Stimulated activated CD4-positive, alpha-beta T cell treated with anti-CD3 and anti-CD28 coated beads, Interleukin-15, amount 100 ng/mL, for 48 hours (primary cell): Measurements from ENCODE around the gene GAR1.
"Not testable (repeated sequence)": the region's sequence is repeated elsewhere in the genome, so short reads cannot be mapped to it uniquely, and the experiment has no call there.

Experiments used
- DNase-seq, 2 donors: peaks; one replicate each; pipeline ENCODE4 v3.0.0-alpha.2; 2020; ENCODE audit warnings: low read depth in 2 of 2

GAR1 gene

DNA sequence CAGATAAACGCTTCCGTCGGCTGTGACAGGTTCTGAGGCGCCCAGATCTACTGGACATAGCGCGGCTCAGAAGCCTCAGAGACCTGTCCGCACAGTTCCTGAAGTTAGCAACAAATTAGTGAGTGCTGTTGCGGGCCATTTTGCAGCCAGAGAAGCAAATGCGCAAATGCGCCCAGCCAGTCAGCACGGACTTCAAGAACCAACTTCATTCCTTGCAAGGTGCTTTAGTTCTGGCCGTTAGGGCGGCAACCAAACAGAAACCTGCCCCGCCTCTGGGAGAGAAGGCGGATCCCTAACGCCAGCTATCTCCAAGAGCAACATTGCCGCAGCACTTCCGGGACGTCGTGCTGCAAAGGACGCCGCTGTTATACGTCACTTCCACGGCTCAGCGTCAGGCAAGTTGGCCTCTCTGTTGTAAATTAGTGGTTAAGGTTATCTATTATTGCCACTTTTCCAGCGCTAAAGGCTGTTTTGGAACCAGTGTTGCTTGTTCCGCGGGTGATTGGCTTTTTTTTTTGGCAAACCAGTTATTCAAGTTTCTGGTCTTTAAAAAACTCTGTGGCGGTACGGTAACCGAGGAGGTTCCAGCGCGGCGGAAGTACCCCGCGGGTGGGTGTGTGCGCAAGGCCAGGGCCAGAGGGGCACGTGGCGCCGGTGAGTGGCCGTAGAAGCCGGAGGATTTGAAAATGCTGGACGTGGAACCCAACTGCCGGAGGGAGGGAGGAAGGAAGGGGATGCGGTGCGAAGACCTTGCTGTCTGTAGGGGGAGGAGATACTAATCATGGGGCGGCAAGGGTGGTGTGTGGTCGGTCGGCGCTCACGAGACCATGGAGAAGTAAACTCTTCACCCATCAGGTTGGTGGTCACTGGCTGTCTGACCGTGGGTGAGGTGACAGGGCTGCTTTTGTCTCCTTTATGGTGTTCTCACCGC lies at the start of gene GAR1:
GAR1 (plus strand) TSS at position 612 of the 931 bp plus-strand sequence. CDS start 403 bp downstream, outside the sequence.
- peak; percentile 80 to 86 for DNase-seq

DNA sequence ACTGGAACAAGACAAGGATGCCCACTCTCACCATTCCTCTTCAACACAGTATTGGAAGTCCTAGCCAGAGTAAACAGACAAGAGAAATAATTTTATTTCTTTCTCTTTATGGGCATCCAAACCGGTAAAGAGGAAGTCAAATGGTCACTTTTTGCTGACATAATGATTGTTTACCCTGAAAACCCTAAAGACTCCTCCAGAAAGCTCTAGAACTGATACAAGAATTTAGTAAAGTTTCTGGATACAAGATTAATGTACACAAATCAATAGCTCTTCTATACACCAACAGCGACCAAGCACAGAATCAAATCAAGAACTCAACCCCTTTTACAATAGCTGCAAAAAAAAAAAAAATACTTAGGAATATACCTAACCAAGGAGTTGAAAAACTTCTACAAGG lies 33.5 kb upstream of the GAR1 start:
- not testable (repeated sequence) for DNase-seq

DNA sequence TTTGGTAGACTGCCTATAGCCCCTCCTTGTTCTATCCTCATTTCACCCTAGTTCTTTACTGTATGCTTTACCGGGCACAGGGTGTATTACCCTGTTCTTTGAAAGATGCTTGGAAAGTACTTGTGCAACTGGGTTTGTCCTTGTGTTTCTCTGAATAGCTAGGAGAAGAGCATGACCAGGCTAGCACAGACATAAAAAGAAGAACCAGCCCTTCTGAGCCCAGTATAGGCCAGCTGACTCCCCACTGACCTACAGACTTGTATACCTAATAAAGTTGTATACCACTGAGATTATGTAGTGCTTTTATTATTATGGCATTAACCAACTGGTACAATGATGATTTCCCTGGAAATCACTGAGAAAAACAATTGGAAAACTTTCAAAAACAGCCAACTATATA lies 28.7 kb upstream of the GAR1 start:
- no peak for DNase-seq

DNA sequence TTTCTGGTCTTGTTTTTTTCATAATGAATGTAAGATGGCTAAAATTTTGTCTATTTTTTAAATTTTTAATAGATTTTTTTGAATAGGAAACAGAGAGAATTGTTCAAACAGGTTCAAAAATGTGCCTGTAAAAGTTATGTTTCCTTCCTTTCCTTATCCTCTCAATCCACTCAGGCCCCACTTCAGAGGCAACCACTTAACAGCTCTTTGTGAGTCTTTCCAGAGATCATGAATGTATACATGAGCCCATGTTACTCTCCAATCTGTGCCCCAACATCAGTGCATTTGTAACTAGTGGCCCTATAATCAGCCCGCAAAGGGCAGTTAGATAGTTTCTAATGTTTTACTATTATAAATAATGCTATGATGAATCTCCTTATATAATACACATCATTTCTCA lies 27.8 kb upstream of the GAR1 start:
- DNase-seq = no peak

DNA sequence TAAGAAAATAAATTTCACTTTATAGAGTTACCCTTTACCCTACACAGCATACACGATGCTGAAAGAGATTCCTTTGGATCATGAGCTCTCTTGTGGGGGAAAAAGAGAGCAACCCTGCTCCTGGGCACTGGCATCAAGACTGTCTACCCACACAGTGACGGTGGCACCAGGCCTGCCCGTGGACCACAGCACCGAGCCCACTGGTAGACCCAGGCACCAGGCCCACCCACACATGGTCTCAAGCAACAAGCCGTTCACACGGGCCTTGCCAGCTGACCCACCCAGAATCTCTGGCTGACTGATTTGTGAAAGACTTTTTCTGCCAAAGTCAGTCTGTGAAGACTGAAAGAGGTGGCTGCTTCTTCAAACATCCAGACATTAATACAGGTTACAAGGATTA lies 20.5 kb upstream of the GAR1 start:
- no peak for DNase-seq

DNA sequence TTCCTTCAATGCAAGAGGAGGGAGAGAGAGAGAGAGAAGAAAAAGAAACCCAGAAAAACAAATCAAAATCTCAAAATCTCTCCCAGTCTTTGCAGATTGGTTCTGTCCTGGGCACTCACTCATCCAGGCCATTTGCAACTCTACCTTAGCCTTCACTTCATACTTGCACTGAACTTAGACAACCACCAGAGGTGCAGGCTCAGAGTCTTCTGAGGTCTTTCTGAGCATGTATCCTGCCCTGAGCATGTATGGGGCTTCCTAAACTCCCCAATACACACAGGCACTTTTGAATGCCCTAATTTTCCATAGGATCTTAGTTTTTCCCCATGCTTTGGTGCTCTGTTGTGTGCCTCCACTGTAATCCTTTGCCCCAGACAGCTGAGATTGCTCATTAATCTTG lies 16.7 kb upstream of the GAR1 start:
- no peak for DNase-seq

DNA sequence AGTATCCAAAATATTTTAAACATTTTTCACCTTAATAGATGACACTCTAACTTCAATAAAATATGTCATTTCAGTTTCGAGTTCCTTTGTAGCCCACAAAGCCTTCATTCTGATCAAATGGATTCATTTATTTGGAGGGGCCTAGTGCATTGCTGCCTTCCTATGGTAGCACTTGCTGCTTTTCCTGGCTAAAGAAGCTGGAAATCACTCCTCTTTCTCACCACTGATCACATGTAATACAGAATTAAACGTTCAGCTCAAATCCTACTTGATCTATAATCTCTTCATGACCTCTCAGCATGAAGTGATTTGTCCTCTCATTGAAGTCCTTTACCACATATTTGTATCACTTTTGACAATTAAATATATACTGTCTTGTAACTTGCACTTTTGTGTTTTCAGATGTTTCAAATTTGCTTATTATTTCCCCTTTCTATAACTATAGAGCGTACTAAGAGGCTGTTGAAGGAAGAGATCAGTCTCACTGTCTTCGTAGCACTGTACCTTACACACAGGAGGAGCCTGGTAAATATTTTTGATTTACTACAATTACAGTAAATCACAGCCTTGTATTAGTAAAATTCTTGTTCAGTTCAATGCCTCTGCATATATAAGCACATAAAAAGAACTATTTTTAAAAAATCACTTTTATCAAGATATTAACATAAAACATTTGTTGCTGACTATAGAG lies 14.3 kb upstream of the GAR1 start:
- no peak for DNase-seq

DNA sequence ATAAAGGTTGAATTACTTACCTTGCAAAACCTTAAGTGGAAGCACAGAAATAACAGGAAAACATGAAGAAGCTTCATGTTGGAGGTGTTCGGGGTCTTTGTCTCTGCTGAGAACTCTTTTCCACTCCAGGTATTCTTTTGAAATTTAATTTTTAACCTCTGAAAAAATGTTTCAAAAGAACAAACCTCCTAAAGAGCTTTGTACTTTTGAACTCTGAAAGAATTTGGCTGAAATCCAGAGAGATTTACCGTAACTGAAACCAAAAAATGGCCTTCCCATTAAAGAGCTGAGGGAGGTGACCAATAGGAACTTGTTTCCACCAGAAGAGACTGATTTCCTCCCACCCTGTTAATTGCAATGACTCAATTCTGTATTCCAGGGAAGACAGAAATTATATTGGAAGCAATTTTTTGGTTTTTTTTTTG lies 13.7 kb upstream of the GAR1 start, which contains the start of gene CFI:
CFI (minus strand) TSS at position 105 of the 425 bp plus-strand sequence; CDS start at position 77, 28 bp downstream.
- DNase-seq = no peak

DNA sequence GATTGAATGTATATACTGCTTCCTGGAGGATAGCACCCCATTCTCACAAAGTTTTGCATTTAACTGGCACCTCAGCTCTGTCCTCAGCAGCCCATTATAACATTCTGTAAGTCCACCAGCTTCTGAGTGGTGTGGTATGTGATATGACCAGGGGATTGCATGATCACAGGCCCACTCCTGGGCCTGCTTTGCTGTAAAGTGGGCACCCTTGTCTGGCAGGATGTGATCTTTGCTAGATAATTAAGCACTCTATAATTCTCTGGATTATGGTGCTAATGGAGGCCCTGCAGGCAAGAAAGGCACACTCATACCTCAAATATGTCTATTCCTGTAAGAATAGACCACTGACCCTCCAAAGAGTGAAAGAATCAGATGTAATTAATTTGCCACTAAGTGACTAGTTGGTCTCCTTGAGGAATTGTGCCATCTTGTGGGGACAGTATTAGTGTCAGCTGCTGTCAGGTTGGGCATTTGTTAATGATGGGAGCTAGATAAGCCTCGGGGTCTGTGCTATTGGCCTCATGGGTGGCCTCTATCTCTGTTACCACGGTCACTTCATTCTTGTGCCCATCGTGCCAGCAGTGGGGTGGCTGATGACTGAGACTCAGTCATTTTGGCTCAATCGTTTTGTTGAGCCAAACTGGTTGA lies 11.5 kb upstream of the GAR1 start:
- DNase-seq = no peak

DNA sequence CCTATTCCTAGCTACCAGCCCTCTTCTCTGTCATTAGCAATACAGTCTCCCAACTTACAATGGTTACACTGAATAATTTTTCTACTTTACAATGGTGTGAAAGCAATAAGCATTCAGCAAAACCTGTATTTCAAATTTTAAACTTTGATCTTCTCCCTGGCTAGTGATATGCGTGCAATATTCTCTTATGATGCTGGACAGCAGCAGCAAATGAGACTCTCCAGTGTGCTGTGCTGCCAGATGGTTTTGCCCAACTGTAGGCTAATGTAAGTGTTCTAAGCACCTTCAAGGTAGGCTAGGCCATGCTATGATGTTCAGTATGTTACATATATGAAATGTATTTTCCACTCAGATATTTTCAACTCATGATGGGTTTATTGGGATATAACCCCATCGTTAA lies 5.9 kb upstream of the GAR1 start:
- no peak for DNase-seq

DNA sequence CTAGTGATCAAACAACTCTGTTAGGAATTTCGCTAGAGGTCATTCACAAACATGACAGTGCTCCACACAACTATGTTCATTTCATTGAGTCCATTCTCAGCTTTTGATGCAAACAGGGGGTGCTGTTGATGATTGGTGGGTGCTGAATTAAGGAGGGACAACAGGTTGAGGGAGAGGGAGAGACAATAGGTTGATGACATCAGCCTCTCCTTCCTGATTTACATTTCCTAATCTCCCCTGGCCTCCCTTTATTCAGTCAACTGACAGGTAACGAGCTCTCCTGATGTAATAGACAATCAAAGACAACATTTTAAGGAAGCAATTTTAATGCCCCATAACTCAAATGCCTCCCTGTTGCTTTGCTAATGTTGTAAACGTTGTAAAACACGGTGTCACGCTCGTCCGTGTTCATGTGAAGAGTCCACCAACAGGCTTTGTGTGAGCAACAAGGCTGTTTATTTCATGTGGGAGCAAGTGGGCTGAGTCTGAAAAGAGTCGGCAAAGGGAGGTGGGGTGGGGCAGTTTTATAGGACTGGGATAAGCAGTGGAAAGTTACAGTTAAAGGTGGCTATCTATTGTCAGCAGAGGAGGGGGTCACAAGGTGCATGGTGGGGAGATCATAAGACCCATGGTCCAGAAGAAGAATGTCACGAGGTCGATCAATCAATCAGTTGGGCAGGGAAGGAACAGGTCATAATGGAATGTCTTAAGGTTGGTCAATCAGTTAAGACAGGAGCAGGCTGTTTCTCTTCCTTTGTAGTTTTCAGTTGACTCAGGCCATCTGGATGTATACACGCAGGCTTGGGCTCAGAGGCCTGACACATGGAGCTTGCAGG lies 4.8 kb upstream of the GAR1 start:
- no peak for DNase-seq

DNA sequence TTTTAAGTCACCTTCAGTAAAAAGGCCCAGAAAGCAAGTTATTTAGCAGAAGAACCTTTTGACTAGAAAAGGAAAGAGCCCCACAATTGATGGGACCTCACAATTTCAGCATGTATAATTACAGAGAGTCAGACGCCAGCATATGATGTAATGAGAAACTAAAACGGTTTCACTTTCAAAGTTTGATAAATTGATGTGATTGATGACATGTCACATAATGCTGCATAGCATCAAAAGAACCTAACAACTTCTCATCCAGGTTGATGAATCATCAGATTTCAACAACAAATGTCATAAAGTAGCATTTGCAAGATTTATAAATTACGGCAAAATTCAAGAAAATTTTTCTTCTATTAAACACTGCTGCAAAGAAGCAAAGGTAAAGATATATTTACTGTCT lies 3.9 kb upstream of the GAR1 start:
- no peak for DNase-seq

DNA sequence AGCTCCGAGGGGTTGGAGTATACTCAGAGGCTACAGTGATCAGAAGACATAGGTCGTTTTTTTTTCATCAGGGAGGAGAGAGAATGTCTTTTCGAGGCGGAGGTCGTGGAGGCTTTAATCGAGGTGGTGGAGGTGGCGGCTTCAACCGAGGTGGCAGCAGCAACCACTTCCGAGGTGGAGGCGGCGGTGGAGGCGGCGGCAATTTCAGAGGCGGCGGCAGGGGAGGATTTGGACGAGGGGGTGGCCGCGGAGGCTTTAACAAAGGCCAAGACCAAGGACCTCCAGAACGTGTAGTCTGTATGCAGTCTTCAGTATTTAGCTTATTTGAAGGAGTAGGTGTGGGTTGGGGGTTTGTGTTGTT lies 500 bp downstream of the GAR1 start:
- DNase-seq = peak; percentile 1 to 31

DNA sequence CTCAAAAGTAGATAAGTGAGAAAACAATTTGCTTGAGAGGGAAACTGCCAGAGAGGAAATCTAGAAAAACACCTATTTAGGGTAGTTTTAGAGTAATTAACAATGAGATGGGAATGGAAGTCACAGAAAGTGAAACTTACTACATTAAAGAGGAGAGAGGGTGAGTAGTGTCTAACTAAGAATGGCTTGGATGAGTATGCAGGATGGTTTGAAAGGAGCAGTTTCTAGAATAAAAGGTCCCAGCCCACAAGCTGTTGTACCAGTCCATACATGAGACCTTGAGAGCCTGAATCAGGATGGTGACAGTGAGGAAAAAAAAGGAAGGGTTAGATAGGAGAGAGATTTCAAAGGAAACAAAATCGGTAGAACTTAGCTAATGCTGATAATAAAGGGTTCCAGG lies 1.3 kb downstream of the GAR1 start:
- no peak for DNase-seq

DNA sequence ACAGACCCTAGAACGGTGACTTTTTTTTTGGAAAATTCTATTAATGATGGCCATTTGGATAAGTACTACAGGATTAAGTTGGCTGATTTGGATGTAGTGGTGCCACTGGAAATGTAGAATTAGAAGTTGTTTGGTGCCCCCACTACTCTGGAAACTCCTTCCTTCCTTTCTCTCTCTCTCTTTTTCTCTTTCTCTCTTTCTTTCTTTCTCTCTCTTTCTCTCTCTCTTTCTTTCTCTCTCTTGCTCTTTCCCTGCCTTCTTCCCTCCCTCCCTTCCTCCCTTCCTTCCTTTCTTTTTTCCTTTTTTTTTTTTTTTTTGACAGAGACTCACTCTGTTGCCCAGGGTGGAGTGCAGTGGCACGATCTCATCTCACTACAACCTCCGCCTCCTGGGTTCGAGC lies 2.7 kb downstream of the GAR1 start:
- no peak for DNase-seq

DNA sequence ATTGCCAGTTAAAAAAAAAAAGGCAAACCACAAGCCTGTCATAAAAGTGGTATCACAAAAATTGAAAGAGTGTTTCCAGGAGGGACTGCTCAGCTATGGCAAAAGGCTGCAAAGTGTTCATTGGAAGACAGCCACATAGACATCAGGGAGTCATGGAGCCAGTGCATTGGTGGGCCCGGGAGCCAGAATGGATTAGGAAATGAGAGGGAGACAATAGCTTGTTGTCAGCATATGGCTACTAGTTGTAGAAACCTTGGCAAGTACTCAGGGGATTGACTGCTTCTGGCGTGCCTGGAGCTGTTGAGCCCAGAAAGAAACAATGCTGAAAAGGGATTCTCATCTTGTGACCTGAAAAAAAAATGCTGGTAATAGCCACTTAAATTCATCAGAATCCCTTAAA lies 5.0 kb downstream of the GAR1 start:
- no peak for DNase-seq

DNA sequence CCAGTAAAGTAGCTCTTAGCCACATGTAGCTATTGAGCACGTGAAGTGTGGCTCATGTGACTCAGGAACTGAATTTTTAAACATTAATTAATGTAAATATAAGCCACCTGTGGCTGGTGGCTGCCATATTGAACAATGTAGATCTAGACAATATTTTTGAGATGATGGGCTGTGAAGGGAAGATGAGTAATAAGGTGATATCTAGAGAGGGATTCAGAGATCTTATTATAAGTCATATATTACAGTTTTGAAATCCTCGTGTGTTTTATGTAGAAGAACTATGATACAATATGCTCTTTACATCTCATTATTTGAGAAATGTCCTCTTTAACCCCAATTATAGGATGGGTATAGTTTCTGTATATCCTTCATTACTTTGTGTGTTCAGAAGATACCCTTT lies 5.6 kb downstream of the GAR1 start:
- DNase-seq = no peak

DNA sequence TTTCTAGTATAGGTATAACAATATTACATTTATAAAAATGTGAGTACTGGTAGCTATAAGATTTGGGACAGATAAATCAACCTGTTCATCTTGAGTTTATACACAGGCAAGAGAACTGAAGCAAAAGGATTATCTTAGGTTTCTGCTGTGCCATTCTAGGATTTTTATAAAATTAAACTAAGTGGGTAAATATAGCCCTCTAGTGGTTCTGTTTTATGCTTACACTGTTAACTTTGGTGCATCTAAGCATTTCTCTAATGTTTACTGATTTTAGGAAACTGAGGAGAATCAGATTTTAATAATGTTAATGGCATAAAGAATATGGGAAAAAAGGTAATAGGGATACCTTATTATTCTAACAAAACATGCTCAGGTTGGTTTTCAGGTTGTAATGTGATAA lies 11.2 kb downstream of the GAR1 start:
- DNase-seq = no peak

DNA sequence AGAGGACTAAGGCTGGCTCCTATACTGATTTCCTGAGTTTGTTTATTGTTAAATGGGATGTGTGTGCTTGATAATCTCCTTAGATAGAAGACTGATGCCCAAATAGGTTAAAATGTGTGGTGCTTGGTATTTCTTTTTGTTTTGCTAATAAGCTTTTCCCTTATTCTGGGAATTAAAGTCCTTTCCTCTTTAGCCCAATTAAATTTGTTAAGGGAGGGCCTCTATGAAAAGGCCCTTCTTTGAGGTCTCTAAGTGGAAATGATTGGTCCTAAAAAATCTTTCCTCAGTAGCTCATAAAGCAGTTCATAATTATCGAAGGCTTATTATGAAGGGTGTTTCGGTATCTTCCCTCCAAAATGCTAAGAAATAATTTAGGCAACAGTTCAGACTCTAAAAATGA lies 12.1 kb downstream of the GAR1 start, which contains the start of gene RRH:
RRH (plus strand) TSS at position 301 of the 400 bp plus-strand sequence; CDS start at position 357, 56 bp downstream.
- DNase-seq = no peak

DNA sequence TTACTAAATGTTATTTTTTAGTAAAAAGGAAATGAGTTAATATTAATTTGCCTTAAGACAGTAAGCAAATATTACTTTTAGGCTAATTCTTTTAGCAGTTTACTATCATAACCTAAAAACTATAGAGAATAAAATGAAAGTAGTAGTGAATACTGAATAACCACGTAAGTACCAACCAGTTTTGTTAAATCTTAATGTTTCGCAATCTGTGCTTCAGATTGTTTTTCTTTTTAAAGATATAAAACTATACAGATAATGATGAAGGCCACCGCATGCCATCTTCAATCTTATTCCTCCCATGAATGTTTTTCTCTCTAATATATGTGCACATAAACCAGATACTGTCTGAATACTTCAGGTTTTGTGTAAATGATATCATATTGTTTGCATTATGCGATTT lies 18.2 kb downstream of the GAR1 start:
- no peak for DNase-seq

DNA sequence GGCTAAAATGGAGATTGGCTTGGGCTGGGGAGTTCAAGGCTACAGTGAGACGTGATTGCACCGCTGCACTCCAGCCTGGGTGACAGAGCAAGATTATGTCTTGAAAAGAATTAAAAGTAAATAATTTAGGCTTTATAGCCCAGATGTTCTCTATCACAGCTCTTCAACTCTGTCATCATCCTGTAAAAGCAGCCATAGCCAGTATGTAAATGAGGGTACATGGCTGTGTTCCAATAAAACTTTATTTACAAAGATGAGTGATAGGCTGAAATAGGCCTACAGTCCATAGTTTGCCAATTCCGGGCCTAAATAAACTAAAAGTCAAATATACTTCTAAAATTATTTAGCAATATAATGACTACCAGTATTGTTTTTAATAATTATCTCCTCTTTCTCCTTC lies 21.4 kb downstream of the GAR1 start:
- no peak for DNase-seq
